ENCODE data around the gene SPIC.
"Not testable (repeated sequence)": the region's sequence is repeated elsewhere in the genome, so short reads cannot be mapped to it uniquely, and the experiment has no call there.

The SPIC gene

DNA sequence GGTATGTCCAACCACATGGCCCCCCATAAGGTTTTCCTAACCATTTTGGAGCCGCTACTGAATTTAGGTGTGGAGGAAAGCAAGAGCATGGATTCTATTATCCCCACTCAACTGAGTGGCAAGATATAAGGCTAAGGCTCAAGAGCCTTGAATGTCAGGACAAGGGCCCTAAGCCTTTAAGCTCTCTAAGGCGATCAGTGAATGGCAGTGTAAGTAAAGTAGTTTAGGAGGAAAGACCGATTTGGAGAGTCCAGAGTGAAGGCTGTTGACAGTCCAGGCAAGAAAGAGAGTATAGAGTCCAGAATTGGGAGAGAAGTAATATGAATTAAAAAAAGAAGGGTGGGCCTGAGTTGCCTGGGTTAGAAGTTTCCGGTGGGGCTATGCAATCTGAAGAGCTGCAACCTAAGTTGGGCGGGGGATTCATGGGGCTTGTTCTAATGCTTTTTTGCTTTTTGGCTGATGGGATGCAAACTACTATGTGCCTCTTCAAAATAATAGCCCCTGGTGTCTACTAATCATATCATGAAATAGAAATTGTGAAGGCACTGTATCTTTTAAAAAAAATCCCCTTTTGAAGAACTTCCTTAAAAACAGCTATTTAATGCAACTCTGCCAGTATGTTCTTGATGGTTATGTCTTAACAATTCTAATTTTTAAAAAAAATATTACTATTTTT lies at the start of gene SPIC:
Gene SPIC (plus strand): TSS at position 626 of the 676 bp plus-strand sequence. CDS start 1,569 bp downstream, outside the sequence.
- DNase-seq, result no peak

DNA sequence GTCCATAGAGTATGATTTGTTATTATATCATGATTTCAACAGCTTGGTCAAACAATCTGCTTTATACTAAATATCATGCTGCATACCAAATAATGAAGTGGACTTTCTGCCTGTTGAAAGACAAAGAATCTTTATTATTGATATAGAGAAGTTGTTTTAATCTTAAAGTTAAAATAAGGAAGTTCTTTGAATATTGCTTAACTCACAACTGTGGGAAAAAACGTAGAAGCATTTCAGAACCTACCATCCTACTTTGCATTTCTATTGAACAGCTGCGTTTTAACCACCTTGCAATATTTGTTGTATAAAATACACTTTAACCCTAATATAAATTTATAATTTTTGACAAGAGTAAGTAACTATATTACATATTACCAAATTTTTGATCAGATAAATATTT lies 44.7 kb upstream of the SPIC start:
- DNase-seq, result no peak

DNA sequence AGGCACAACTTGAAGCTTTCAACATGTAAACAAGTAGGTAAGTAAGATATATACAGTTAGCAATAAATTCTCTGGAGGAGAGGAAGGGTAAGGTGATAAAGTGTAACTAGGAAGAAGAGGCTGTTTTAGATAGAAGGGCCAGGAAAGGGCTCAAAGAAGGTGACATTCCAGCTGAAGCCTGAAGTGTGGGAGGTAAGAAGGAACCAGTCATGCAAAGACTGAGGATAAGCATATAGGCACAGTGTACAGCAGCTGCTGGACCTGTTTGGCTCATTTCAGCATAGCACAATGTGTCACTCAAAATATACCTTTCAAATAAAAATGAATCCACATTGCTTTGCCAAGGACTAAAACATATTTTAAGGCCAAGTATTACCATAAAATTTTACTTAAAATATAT lies 39.0 kb upstream of the SPIC start:
- no peak for DNase-seq

GRCh38 chr12:101439236-101439635 lies 35.9 kb upstream of the SPIC start:
- no peak for DNase-seq

GRCh38 chr12:101441461-101442224 lies 33.5 kb upstream of the SPIC start:
- no peak for DNase-seq

- DNase-seq, result no peak
Observed at GRCh38 chr12:101455685-101456084, 19.5 kb upstream of the SPIC start.

DNA sequence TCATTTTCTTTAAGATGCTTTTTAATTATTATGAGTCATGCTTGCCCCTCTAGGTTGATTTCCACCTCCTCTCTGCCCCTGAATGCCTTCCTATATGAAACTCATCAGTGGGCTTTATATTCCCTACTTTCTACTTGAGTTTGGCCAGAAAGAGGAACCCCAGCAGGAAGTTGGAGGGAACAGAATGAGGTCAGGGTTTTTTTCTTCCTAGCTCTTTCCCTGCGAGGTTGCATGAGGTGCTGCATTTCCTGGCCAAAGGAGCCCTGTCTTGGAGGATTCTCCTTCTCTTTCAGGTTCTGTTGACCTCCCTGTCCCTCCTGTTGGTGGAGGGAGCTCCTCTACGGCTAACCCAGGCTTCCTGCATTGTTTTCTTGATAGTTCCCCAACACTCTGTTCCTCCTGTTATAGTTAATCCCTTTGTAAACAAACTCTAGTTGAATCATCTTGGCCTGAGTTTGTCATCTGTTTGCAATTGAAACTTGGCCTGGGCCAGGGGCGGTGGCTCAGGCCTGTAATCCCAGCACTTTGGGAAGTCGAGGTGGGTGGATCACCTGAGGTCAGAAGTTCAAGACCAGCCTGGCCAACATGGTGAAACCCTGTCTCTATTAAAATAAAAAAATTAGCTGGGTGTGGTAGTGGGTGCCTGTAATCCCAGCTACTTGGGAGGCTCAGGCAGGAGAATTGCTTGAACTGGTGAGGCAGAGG lies 15.3 kb upstream of the SPIC start:
- DNase-seq, result no peak

GRCh38 chr12:101468948-101469347 lies 6.2 kb upstream of the SPIC start:
- no peak for DNase-seq

DNA sequence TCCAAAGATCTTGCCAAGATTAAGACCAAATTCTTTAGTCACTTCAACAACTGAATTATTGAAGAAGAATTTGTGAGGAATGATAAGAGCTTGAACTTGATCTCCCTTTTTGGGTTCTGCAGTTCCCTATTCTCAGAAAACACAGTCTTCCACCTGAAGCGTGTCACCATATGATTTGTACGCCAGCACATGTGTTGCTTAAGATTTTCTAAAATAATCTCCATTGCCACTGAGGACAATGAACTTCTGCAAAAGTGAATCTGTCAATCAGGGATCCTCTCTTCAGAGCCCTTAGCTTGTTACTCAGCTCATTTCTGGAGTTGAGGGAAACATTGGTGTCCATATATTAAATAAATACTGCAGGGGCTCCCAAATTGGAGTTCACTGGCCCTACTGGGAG lies 4.2 kb upstream of the SPIC start:
- DNase-seq, result no peak

- DNase-seq, result not testable (repeated sequence)
Observed at GRCh38 chr12:101471878-101472277, 3.3 kb upstream of the SPIC start.

- no peak for DNase-seq
Observed at GRCh38 chr12:101474248-101474647, 888 bp upstream of the SPIC start.

- no peak for DNase-seq
Observed at GRCh38 chr12:101475751-101476305, 692 bp downstream of the SPIC start.

DNA sequence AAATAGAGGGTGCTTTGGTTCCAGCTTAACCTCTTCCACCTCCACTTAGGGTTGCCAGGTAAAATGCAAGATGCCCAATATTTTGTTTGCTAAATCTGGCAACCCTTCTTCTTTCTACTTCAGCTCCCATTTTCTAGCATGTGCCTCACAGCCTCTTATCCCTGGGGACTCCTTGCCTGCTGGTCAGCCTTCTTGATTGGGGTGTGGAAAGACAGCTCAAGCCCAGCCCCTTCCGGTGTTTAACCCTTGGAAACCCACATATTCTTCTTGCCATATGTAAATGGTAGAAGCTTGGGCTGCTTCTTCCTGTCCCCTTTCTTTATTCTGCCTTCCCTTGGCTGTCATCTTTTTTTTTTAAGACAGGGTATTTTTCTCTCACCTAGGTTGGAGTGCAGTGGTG lies 5.7 kb downstream of the SPIC start:
- no peak for DNase-seq

DNA sequence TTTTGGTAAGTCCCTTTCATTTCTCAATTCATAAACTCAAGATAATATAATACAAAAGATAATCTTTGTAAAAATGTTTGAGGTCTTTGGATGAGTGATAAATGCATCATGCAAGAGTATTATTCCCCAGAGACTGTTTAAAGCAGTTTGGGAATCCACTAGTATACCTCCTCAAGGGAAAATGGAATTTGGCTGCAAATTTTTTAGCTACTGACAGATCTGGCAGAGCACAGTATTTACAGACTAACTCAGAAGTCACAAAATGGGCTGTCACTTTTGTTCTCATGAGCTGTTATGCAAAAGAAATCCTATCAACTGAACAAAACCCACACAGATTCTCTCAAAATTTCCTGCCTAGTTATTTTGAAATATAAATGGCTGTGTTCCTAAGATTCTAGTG lies 9.9 kb downstream of the SPIC start:
- no peak for DNase-seq

GRCh38 chr12:101488469-101488868 lies 13.3 kb downstream of the SPIC start:
- DNase-seq, result no peak

DNA sequence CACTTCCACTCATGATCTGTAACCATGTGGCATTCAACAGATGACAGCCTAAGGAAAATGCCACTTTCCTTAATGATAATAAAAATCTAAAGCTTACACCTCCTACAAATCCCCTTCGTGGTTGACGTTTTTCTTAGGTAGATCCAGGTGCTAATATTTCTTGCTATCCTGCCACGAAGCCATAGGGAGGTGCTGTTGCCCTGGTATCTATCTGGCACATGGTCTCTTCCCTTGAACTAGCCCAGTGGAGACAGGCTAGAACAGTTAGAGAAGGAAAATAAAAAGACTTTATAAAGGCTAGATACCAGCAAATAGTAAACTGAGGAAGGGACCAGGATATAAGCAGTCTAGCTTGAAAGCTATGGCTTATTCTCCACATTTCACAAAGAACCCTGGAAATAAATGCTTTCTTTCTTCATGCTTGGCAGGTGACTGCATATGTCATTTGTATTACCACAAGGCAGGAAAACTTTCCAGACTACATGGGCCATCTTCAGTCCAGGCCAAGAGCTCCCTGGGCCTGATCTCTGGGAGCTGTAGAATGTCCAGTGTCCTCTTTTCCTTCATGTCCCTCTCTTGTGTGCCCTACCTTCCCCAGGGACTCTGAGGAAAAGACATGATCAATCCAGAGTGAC lies 15.3 kb downstream of the SPIC start:
- peak; percentile 6 for DNase-seq

DNA sequence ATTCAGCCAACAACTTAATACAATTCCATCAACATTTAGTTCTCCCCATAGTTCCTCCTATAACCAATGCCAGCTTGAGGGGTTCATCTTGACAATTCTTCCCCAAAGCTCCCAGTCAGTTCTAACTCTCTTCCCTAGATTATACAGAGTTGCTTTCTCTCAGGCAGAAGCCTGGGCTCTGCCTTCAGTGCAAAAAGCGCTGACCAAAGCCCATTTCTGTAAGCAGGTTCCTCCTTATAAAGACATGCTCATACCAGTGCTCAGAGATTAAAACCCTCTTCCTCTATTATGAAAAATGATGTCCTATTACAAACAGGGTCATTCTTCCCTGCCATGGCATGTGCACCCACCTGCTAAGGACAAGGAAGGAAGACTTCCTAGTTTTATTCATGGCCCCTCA lies 16.2 kb downstream of the SPIC start:
- no peak for DNase-seq

- peak; percentile 0 for DNase-seq
Observed at GRCh38 chr12:101493556-101493955, 18.4 kb downstream of the SPIC start.

DNA sequence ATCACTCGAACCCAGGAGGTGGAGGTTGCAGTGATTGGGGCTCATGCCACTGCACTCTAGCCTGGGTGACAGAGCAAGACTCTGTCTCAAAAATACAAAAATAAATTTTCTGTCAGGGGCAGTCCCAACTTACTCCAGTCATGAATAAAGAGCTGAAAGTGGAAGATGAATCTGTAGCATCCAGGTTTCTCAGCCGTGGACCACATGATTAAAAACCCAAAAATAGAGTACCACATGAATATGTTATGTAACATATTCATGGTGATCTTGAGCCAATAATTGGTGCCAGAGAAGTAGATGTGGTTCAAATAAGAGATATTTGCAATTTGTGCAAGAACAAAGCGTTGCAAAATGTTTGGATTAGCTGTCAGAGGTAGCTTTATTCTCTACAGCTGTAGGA lies 23.1 kb downstream of the SPIC start:
- DNase-seq, result no peak

DNA sequence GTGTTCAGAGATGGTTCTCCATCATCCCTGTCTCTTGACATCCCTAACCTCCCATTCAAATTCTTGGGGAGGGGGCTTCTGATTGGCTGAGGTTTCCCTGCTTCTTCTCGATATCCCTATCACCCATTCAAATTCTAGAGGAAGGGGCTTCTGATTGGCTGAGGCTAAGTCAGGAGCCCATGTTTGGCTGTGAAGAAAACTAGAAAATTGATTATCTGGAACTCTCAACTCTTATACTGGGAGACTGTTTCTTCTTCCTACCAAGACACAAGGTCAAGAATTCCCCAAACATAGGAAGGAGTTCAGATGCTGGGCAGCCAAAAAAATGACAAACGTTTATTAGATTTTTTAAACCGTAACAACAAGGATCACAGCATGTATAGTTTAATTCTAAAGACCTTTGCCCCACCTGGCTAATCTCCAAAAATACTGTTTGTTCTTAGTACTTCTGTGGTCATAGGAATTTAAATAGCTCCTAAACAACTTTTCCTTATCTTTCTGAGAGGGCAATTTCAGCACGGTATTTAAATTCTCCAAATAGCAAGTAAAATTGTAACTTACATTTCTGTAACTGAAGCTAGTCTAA lies 26.4 kb downstream of the SPIC start:
- no peak for DNase-seq

DNA sequence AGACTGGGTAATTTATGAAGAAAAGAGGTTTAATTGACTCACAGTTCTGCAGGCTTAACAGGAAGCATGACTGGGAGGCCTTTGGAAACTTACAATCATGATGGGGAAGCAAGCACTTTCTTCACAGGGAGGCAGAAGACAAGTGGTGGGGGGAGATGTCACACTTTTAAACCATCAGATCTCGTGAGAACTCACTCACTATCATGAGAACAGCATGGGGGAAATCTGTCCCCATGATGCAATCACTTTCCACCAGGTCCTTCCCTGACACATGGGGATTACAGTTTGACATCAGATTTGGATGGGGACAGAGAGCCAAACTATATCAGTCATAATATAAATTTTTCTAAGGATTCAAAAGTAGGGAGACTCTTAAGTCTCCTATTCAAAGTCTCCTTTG lies 46.0 kb downstream of the SPIC start:
- DNase-seq, result no peak

DNA sequence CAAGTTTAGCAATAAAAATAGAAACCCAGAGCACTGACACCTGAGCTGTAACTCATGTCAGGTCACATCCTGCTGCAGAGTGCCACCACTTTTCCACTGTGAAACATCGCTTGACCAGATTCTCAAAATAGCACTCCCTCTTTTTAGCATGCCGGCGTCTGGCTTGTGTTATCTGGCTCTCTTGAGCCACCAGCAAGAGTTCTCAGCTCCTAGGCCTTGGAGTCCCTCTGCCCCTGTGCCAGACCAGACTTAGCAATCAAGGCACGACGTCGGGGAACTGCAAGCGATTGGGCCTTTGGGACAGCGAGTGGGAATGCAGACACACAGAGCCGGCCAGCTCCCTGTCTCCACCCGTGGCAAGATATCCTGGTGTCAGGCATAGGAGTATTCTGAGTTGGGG lies 52.5 kb downstream of the SPIC start:
- DNase-seq, result no peak
